ENCODE results near the gene SENP5.
A peak's percentile ranks its signal among the peaks of the same experiment; 100 is the strongest.
"Not testable (repeated sequence)": the region's sequence is repeated elsewhere in the genome, so short reads cannot be mapped to it uniquely, and the experiment has no call there.

SENP5 gene

GRCh38 chr3:196867507-196868296, at the start of gene SENP5:
SENP5 (plus strand) TSS chr3:196867920; CDS start chr3:196885182, 17,262 bp downstream.
- DNase-seq (ENCODE audit: low read depth in 4 of 4, low spot score in 1 of 4), result peak; percentile 68 to 85 (median 78)

GRCh38 chr3:196821806-196822355, 45.8 kb upstream of the SENP5 start:
- DNase-seq (ENCODE audit: low read depth in 4 of 4, low spot score in 1 of 4), result no peak

GRCh38 chr3:196829651-196830050, 38.1 kb upstream of the SENP5 start:
- not testable (repeated sequence) for DNase-seq (ENCODE audit: low read depth in 4 of 4, low spot score in 1 of 4)

GRCh38 chr3:196835086-196835485, 32.6 kb upstream of the SENP5 start:
- DNase-seq (ENCODE audit: low read depth in 4 of 4, low spot score in 1 of 4), result no peak

DNA sequence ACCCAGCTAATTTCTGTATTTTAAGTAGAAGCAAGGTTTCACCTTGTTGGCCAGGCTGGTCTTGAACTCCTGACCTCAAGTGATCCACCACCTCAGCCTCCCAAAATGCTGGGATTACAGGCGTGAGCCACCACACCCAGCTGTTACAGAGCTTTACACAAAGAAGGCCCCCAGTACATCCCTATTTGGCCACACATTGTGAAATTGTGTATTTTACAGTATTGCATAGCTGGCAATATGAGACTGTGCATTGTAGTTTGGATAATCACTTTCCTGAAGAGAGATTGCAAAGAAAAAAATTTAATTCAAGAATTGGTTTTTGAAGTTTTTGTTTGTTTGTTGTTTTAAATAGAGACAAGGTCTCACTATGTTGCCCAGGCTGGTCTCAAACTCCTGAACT, 31.1 kb upstream of the SENP5 start:
- not testable (repeated sequence) for DNase-seq (ENCODE audit: low read depth in 4 of 4, low spot score in 1 of 4)

DNA sequence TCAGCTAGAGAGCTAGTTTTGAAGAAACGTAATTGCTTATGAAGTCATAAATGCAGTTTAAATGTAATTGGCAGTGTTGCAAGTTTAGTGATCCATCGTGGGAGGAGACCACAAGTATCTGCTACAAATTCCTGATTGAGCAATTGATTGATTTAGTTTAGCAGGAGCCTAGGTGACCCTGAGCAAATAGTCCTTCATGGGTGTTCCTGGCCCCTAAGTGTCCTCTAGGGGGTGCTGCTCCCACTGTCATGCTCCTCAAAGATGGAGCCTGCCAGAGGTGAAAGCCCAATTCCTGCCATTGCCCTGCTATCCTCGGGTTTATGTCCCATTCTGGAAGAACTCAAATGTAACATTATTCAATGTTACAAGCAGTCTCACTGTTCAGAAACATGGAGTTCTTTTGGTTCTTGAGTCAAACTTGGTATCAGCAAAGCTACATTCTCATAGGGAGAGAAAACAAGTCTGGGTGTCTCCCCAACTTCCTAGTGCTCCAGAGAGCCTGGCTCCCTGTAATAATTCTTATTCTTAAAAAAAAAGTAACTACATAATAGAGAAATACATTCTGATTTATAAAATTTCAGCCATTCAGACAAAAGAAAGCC, 29.8 kb upstream of the SENP5 start:
- peak; percentile 35 to 60 (median 50) for DNase-seq (ENCODE audit: low read depth in 4 of 4, low spot score in 1 of 4)

- DNase-seq (ENCODE audit: low read depth in 4 of 4, low spot score in 1 of 4), result not testable (repeated sequence)
Measured at GRCh38 chr3:196839351-196839750, 28.4 kb upstream of the SENP5 start.

DNA sequence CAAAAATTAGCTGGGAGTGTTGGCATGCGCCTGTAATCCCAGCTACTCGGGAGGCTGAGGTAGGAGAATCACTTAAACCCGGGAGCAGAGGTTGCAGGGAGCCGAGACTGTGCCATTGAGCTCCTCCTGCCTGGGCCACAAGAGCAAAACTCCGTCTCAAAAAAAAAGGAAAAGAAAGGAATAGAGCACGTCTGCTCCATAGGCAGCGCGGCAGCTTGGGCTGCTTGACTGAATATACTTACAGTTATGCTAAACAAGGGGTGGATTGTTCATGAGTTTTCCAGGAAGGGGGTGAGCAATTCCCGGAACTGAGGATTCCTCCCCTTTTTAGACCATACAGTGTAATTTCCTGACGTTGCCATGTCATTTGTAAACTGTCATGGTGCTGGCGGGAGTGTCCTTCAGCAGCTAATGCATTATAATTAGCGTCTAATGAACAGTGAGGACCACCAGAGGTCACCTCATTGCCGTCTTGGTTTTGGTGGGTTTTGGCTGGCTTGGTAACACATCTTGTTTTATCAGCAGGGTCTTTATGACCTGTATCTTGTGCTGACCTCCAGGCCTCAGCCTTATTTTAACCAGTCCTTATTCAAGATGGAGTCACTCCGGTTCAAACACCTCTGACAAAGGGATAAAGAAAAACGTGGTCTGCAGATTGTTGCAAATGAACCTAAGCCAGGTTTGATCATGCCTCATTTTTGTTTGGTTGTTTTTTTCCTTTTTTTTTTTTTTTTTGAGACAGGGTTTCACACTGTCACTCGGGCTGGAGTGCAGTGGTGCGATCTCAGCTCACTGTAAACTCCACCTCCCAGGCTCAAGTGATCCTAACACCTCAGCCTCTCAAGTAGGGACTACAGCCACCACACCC, 24.9 kb upstream of the SENP5 start:
- DNase-seq (ENCODE audit: low read depth in 4 of 4, low spot score in 1 of 4), result no peak

- no peak for DNase-seq (ENCODE audit: low read depth in 4 of 4, low spot score in 1 of 4)
Measured at GRCh38 chr3:196843435-196844110, 24.1 kb upstream of the SENP5 start.

- DNase-seq (ENCODE audit: low read depth in 4 of 4, low spot score in 1 of 4), result not testable (repeated sequence)
Measured at GRCh38 chr3:196844235-196845219, 23.2 kb upstream of the SENP5 start.

GRCh38 chr3:196848375-196848774, 19.3 kb upstream of the SENP5 start:
- DNase-seq (ENCODE audit: low read depth in 4 of 4, low spot score in 1 of 4), result not testable (repeated sequence)

- DNase-seq (ENCODE audit: low read depth in 4 of 4, low spot score in 1 of 4), result no peak
Measured at GRCh38 chr3:196849180-196849741, 18.5 kb upstream of the SENP5 start.

DNA sequence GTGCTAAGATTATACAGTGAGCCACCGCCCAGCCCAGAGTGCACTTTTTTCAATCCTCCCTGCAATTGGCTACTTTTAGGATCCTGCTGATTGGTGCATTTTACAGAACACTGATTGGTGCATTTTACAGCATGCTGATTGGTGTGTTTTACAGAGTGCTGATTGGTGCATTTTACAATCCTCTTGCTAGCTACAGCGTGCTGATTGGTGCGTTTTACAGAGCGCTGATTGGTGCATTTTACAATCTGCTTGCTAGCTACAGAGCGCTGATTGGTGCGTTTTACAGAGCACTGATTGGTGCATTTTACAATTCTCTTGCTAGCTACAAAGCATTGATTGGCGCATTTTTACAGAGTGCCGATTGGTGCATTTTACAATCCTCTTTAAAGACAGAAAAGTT, 4.7 kb upstream of the SENP5 start:
- DNase-seq (ENCODE audit: low read depth in 4 of 4, low spot score in 1 of 4), result not testable (repeated sequence)

DNA sequence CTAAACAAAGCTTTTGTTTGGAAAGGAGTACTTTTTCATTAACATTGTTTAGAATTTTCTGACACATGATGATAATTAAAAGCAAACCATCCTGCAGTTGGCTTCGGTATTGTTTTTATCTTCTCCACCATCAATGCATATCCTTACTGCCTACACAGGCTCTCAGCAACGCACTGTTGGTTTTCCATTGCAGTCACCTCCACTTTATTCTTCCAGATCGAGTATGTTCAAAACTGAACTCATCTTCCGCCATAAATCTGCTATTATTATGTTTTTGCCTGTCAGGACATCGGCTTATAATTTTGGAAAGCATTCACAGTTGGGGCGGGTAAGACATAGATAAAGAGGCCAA, 589 bp upstream of the SENP5 start:
- no peak for DNase-seq (ENCODE audit: low read depth in 4 of 4, low spot score in 1 of 4)

- peak in 1 of 4 experiments; percentile 2 for DNase-seq (ENCODE audit: low read depth in 4 of 4, low spot score in 1 of 4)
Measured at GRCh38 chr3:196868297-196868661, 559 bp downstream of the SENP5 start.

DNA sequence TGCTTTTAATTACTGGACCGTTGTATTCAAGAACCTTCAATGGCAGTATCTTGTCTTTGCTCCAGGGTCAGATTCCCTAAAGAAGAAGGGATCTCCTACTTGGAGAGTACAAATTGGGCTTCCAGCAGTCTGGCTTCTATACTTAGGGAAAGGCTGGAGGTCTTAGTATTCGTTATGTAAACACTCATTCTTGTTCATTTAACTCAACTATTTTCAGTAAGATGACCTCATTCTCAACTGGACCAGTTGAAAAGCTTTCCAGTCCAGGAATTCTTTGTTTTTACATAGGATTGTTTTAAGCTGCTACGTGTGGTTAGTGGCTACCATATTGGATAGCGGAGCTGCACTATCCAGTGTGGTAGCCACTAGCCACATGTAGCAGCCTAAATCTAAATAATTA, 4.6 kb downstream of the SENP5 start:
- no peak for DNase-seq (ENCODE audit: low read depth in 4 of 4, low spot score in 1 of 4)

DNA sequence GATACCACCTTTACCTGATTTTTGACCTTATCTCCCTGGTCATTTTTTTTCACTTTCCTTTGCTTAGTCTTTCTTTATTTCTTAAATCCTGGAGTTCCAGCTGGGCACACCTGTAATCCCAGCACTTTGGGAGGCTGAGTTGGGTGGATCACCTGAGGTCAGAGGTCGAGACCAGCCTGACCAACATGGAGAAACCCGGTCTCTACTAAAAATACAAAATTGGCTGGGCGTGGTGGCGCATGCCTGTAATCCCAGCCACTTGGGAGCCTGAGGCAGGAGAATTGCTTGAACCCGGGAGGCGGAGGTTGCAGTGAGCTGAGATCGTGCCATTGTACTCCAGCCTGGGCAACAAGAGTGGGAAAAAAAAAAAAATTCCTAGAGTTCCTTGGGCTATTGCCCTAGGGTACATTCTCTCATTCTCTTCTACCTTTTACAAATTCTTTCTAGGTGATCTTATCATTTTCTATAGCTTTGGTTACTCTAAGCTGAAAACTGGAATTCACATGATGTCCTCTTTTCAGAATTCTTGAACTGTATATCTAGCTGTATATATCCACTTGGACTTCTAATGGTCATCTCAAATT, 6.9 kb downstream of the SENP5 start:
- DNase-seq (ENCODE audit: low read depth in 4 of 4, low spot score in 1 of 4), result not testable (repeated sequence)

GRCh38 chr3:196875258-196875657, 7.5 kb downstream of the SENP5 start:
- DNase-seq (ENCODE audit: low read depth in 4 of 4, low spot score in 1 of 4), result no peak

- DNase-seq (ENCODE audit: low read depth in 4 of 4, low spot score in 1 of 4), result no peak
Measured at GRCh38 chr3:196883361-196883760, 15.6 kb downstream of the SENP5 start.

Measured in stimulated activated CD4-positive, alpha-beta T cell treated with anti-CD3 and anti-CD28 coated beads, Interleukin-1b, Interleukin-23, amount 100 ng/mL, for 24 hours (primary cell).